Frontal cortex (tissue), 4 donors: ENCODE data around the gene SHROOM3. TPM values are rescaled to one million over a fixed set of nuclear protein-coding genes. Genes with fewer than 3 reads are reported as not detected.
"Not testable (repeated sequence)": the region's sequence is repeated elsewhere in the genome, so short reads cannot be mapped to it uniquely, and the experiment has no call there.

Experiments used
- DNase-seq, 2 donors: peaks; one replicate each; pipeline ENCODE4 v3.0.0; 2012; ENCODE audit warnings: low spot score in 2 of 2
- FAIRE-seq: peaks from 2 replicates; lab custom pipeline; 2012; peaks lifted over from hg19 to GRCh38; lab: Jason Lieb, UNC
- total RNA-seq: library from RNA; depleted of rRNA; stranded (reverse); fragments of >200 nt; gene quantifications from one replicate; pipeline ENCODE4 v1.2.3, GENCODE V29; 2014
- donor health status: control.
- donor health status: control.
- donor health status: control.

Gene SHROOM3
- 9.8 TPM for total RNA-seq

- FAIRE-seq (no peak), DNase-seq (no peak)
Observed at GRCh38 chr4:76434901-76435527, at the start of gene SHROOM3. Gene SHROOM3, plus strand, starts transcription at chr4:76435229. Its CDS starts 824 bp downstream, at chr4:76436053.

- no peak for FAIRE-seq
- DNase-seq, result no peak
Observed at GRCh38 chr4:76385974-76386373, 49.1 kb upstream of the SHROOM3 start.

GRCh38 chr4:76386566-76387305 is 48.3 kb upstream of the SHROOM3 start:
- DNase-seq, result no peak
- FAIRE-seq, result no peak

GRCh38 chr4:76388160-76388908 is 46.7 kb upstream of the SHROOM3 start:
- DNase-seq, result no peak
- no peak for FAIRE-seq

GRCh38 chr4:76401654-76402053 is 33.4 kb upstream of the SHROOM3 start:
- FAIRE-seq (no peak), DNase-seq (no peak)

GRCh38 chr4:76406081-76406480 is 28.9 kb upstream of the SHROOM3 start:
- no peak for DNase-seq
- FAIRE-seq, result no peak

- DNase-seq (no peak), FAIRE-seq (no peak)
Observed at GRCh38 chr4:76407440-76408119, 27.4 kb upstream of the SHROOM3 start.

GRCh38 chr4:76410636-76411035 is 24.4 kb upstream of the SHROOM3 start:
- FAIRE-seq (no peak), DNase-seq (no peak)

- DNase-seq, result no peak
- FAIRE-seq, result no peak
Observed at GRCh38 chr4:76420188-76420761, 14.8 kb upstream of the SHROOM3 start.

GRCh38 chr4:76420762-76421581 is 14.1 kb upstream of the SHROOM3 start, which contains the start of gene CCDC158:
Gene CCDC158, minus strand, starts transcription at chr4:76421141. Its CDS starts 17,934 bp downstream, at chr4:76403207.
- DNase-seq (peak; percentile 46 to 61), FAIRE-seq (no peak)

- DNase-seq, FAIRE-seq: not testable (repeated sequence)
Observed at GRCh38 chr4:76423159-76423558, 11.9 kb upstream of the SHROOM3 start.

- FAIRE-seq (no peak), DNase-seq (no peak)
Observed at GRCh38 chr4:76426272-76426671, 8.8 kb upstream of the SHROOM3 start.

- FAIRE-seq, result no peak
- no peak for DNase-seq
Observed at GRCh38 chr4:76429636-76430035, 5.4 kb upstream of the SHROOM3 start.

GRCh38 chr4:76430519-76431388 is 4.3 kb upstream of the SHROOM3 start:
- DNase-seq (no peak), FAIRE-seq (peak; percentile 86)

- DNase-seq (no peak), FAIRE-seq (no peak)
Observed at GRCh38 chr4:76435528-76436319, 695 bp downstream of the SHROOM3 start.

GRCh38 chr4:76439491-76439890 is 4.5 kb downstream of the SHROOM3 start:
- no peak for FAIRE-seq

GRCh38 chr4:76441881-76442280 is 6.9 kb downstream of the SHROOM3 start:
- FAIRE-seq, result no peak
- DNase-seq, result no peak

More at GRCh38 chr4:76439491-76439890, 4.5 kb downstream of the SHROOM3 start:
- DNase-seq, result no peak
